HFFc6 (cell line): Measurements from ENCODE around the gene CCDC116. TPM values are rescaled to one million over a fixed set of nuclear protein-coding genes. Genes with fewer than 3 reads are reported as not detected.
A peak's percentile ranks its signal among the peaks of the same experiment; 100 is the strongest.
"Not testable (repeated sequence)": the region's sequence is repeated elsewhere in the genome, so short reads cannot be mapped to it uniquely, and the experiment has no call there.

ENCODE experiments used
- DNase-seq: peaks from one replicate; pipeline ENCODE4 v3.0.0-alpha.2; 2018
- H3K27ac Mint-ChIP-seq: 2 replicates; pipeline ENCODE4 v1.8.0; 2020; ENCODE audit warnings: mild to moderate bottlenecking, mixed read lengths
- H3K27me3 Mint-ChIP-seq: 2 replicates; pipeline ENCODE4 v1.8.0; 2021; ENCODE audit warnings: mild to moderate bottlenecking, moderate library complexity, mixed read lengths; ENCODE audit not compliant: insufficient read depth
- H3K36me3 Mint-ChIP-seq: 2 replicates; pipeline ENCODE4 v1.8.0; 2021; ENCODE audit warnings: low read depth, mixed read lengths
- H3K4me1 Mint-ChIP-seq: 2 replicates; pipeline ENCODE4 v1.8.0; 2020; ENCODE audit warnings: low read depth, mixed read lengths
- H3K4me3 Mint-ChIP-seq: 2 replicates; pipeline ENCODE4 v1.8.0; 2020; ENCODE audit warnings: mild to moderate bottlenecking, moderate library complexity, mixed read lengths
- H3K9me3 Mint-ChIP-seq: 2 replicates; pipeline ENCODE4 v1.8.0; 2020; ENCODE audit warnings: mild to moderate bottlenecking, mixed read lengths
- total RNA-seq, 6 experiments: library from RNA; stranded (reverse); fragmentation: NEBNext Ultra II Directional; extraction: Animal tissue kit (Norgen Biotek cat#: 25700); gene quantifications; 2 replicates in 1 of 6; 3 replicates in 5 of 6; pipeline ENCODE4 v1.2.3, GENCODE V29; 2021
- TF ChIP-seq, protein P1 (sequence below): fragments of 200-600 bp; sonication (generic); IDR thresholded peaks from 2 replicates; pipeline ENCODE4 v1.5.0; 2021; ENCODE audit warnings: antibody characterized with exemption, mild to moderate bottlenecking

The CCDC116 gene
- total RNA-seq, 6 experiments from 2014 or later, result 0.16 to 0.33 (median 0.23) TPM

DNA sequence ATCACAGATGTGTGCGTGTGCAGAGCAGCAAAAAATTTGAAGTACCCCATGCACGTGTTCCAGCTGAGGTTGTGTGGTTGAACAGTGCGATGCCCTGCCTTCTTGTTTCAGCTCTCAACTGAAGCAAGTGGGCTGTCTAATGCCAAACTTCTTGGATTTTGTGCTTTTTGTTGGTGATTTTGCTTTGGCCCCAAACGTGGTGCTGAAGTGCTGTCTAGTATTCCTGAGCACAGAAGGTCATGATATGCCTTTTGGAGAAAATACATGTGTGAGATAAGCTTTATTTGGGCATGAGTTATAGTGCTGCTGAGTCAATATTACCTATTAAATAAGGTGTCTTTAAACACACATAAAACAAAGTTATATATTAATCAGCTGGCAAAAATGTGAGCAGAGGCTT, 16.8 kb upstream of the CCDC116 start:
- TF ChIP-seq, protein P1, sequence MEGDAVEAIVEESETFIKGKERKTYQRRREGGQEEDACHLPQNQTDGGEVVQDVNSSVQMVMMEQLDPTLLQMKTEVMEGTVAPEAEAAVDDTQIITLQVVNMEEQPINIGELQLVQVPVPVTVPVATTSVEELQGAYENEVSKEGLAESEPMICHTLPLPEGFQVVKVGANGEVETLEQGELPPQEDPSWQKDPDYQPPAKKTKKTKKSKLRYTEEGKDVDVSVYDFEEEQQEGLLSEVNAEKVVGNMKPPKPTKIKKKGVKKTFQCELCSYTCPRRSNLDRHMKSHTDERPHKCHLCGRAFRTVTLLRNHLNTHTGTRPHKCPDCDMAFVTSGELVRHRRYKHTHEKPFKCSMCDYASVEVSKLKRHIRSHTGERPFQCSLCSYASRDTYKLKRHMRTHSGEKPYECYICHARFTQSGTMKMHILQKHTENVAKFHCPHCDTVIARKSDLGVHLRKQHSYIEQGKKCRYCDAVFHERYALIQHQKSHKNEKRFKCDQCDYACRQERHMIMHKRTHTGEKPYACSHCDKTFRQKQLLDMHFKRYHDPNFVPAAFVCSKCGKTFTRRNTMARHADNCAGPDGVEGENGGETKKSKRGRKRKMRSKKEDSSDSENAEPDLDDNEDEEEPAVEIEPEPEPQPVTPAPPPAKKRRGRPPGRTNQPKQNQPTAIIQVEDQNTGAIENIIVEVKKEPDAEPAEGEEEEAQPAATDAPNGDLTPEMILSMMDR, result no peak
- Mint-ChIP-seq H3K27ac (no peak overlapping the region), H3K4me3 (no peak overlapping the region), H3K36me3 (peaks cover 21% of the 10 kb centered on the region; the same call in 1 of the 2 replicates), H3K27me3 (peaks cover 5% of the 10 kb centered on the region), H3K9me3 (no peaks in the 10 kb centered on the region), H3K4me1 (no peaks in the 10 kb centered on the region)
- DNase-seq, result no peak

DNA sequence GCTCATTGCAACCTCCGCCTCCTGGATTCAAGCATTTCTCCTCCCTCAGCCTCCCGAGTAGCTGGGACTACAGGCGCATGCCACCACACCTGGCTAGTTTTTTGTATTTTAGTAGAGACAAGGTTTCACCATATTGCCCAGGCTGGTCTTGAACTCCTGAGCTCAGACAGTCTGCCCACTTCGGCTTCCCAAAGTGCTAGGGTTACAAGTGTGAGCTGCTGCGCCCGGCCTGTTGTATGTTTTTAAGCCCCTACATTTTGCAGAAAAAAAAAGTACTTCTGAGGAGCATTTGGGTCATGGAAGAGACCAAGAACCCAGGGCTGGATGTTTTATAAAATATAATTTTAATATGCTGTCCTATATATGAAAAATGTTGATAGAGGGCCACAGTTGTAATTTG, 15.2 kb upstream of the CCDC116 start:
- not testable (repeated sequence) for H3K27ac Mint-ChIP-seq, H3K4me3 Mint-ChIP-seq, H3K9me3 Mint-ChIP-seq, DNase-seq, H3K4me1 Mint-ChIP-seq, H3K27me3 Mint-ChIP-seq
- peaks cover 18% of the 10 kb centered on the region; the same call in 1 of the 2 replicates for H3K36me3 Mint-ChIP-seq

DNA sequence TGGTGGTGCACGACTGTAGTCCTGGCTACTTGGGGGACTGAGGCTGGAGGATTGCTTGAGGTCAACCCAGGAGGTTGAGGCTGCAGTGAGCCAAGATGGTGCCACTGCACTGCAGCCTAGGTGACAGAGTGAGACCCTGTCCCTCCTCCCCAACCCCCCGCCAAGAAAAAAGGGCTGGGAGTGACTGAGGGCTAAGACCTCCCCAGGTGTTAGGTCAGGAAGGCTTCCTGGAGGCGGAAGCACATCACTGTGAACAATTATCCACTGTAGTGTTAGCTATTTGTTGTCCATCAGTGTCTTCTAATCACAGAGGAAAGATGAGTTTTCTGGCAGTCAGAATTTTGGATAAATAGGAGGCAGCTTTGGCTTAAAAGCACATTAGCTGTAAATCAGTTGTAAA, 11.5 kb upstream of the CCDC116 start:
- TF ChIP-seq, protein P1, result no peak
- no peaks in the 10 kb centered on the region for H3K9me3 Mint-ChIP-seq
- no peak overlapping the region for H3K4me3 Mint-ChIP-seq
- no peak overlapping the region for H3K27ac Mint-ChIP-seq
- H3K4me1 Mint-ChIP-seq, result peaks cover 18% of the 10 kb centered on the region
- peaks cover 12% of the 10 kb centered on the region for H3K27me3 Mint-ChIP-seq
- DNase-seq, result no peak
- H3K36me3 Mint-ChIP-seq, result peaks cover 3% of the 10 kb centered on the region; the same call in 1 of the 2 replicates

DNA sequence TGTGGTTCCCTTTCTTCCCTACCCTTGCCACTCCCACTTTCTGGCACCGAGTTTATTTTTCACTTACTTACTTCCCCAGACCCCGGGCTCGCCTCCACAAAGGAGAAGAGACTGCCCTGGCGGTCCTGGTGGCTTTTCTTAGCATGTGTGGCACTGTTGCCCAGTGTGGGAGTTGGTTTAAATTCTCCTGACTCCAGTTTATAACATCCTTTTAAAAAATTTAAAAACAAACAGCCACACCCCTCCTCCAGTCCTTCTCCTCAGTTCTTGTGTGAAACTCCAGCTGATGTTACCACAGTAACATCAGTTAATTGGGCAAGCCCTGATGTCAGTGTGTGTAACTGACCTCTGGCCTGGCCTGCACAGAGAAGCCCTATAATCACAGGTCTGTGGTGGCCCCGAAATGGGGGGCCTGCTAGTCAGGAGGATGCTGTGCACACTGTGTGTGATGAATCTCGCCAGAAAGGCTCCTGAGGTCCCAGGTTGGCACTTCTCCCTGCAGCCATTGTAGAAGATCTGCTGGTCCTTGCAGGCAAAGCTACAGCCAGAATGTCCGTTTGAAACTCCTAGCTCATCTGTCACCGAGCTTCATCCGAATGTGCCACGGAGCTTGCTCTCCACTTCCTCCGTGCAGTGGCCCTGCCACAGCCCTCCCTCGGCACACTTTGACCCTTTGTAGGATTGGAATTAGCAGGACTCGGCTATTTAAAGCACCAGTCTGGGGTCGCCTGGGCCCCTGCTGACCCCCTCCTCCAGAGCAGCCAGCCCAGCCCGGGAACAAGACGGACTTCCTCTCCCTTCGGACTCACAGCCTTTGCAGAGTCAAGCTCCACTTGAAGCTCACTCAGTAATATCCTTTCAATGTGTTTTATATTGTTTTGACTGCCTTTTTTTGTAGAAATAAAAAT, 10.3 kb upstream of the CCDC116 start:
- H3K9me3 Mint-ChIP-seq, result no peaks in the 10 kb centered on the region; the same call in 1 of the 2 replicates
- no peak overlapping the region for H3K4me3 Mint-ChIP-seq
- peaks cover 22% of the 10 kb centered on the region for H3K4me1 Mint-ChIP-seq
- peak overlapping the region; percentile 59; the same call in 1 of the 2 replicates for H3K27ac Mint-ChIP-seq
- DNase-seq, result no peak
- TF ChIP-seq, protein P1, result no peak
- H3K27me3 Mint-ChIP-seq, result peaks cover 16% of the 10 kb centered on the region
- H3K36me3 Mint-ChIP-seq, result no peaks in the 10 kb centered on the region

DNA sequence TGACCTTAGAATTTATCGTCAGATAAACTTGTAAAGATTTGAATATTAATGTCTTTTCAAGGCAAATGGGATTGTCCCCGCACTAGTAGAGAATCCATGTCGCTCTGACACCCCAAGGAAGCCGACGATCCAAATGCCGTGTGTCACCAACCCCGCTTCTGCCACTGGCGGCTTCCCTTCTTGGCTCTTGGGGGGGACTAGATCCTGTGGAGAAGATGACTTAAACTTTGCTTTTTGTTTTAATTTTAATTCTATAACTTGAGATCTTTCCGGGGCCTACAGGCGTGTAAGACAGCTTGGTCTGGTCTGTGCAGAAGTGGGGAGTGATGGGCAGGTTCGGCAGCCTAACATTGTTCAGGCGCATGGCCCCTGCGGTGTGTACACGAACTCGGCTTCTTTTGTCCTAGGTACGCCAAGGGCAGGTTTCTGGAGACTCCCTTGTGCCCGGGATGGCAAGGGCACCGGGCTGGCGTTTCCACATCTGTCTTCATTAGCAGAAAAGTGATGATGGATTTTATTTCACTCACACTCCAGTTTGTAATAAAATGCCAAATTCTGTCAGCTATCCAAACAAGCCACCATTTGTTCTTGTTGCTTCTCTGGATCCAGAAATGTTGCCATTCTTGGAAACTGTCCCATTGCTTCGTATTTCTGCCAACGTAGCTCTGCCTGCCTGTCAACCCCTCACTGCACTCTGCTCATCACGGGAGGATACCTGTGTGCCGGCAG, 9.5 kb upstream of the CCDC116 start:
- 0 out of 2 replicates have a peak overlapping the region, but pooled peaks have one; percentile 15 for H3K4me3 Mint-ChIP-seq
- DNase-seq, result no peak
- TF ChIP-seq, protein P1, result no peak
- H3K9me3 Mint-ChIP-seq, result no peaks in the 10 kb centered on the region; the same call in 1 of the 2 replicates
- H3K36me3 Mint-ChIP-seq, result peaks cover 4% of the 10 kb centered on the region
- H3K27me3 Mint-ChIP-seq, result peaks cover 16% of the 10 kb centered on the region
- H3K4me1 Mint-ChIP-seq, result peaks cover 26% of the 10 kb centered on the region
- H3K27ac Mint-ChIP-seq, result peak overlapping the region; percentile 9

DNA sequence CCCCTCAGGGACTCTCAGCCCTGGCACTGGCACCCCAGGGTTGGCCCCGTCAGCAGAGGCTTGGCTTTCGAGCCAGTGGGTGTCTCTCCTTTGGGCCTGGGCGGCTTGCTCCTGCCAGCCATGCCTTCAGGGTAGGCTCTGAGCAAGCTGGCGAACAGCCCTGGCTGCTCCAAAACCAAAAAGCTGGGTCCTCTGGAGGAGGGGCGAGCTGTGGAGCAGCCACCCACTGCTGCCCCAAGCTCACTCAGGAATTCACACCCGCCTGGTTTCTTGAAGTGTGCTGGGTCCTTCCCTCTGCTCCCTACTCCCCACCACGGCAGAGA, 9.0 kb upstream of the CCDC116 start:
- Mint-ChIP-seq H3K4me3 (no peak overlapping the region), H3K9me3 (no peaks in the 10 kb centered on the region; the same call in 1 of the 2 replicates), H3K27me3 (peaks cover 14% of the 10 kb centered on the region), H3K27ac (no peak overlapping the region; the same call in 1 of the 2 replicates), H3K4me1 (peaks cover 29% of the 10 kb centered on the region), H3K36me3 (peaks cover 8% of the 10 kb centered on the region)
- TF ChIP-seq, protein P1, result no peak
- no peak for DNase-seq
